Measurements from ENCODE around the gene BSPH1.
"Not testable (repeated sequence)": the region's sequence is repeated elsewhere in the genome, so short reads cannot be mapped to it uniquely, and the experiment has no call there.

Gene BSPH1

GRCh38 chr19:47920107-47920506 is 71.9 kb downstream of the BSPH1 start:
- DNase-seq (ENCODE audit: low spot score) = not testable (repeated sequence)

Data from putamen (tissue), 1 donor.